NCI-H146 treated with DMSO at 0.1 percent for 48 hours (cell line): ENCODE measurements around the gene ITPR2.

Source experiments
- DNase-seq: peaks from one replicate; lab custom pipeline; 2025; ENCODE audit not compliant: unreplicated experiment; lab: John Stamatoyannopoulos, UW

The ITPR2 gene

DNA sequence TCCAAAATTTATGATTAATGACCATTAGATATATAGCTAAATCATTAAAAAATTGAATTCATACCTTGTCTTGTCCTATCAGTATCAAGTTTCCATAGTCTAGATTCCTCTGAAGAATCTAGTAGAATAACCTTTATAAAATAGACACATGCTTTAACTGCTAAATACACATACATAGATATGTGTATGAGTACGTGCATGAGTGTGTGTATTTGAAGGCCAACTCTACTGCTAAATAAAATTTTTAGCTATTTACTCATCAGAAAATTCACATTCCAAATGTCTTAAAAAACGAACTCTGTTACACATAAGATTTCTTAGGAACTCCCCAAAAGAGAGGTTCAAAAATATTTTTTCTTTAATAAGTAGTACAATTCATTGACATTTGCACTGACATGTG, 404.6 kb downstream of the ITPR2 start:
- no peak for DNase-seq

DNA sequence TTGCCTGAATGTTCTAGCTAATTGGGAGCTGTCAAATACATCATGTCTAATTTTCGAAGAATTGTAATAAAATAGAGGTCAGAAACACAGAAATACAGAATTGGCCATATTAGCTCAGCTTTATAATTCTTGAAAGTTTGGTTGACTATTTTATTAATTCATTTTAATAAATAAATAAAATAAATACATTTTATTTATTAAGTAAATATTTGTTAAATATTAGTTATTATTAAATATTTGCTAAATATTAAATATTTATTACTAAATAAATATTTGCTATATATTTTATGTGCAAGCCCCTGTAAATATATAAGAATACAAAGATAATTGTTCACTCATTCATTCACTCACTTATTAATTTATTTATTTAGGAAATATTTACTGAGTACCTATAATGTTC, 406.3 kb downstream of the ITPR2 start:
- no peak for DNase-seq

- no peak for DNase-seq
Observed at GRCh38 chr12:26425587-26426260, 407.3 kb downstream of the ITPR2 start.

- no peak for DNase-seq
Observed at GRCh38 chr12:26422839-26423398, 410.1 kb downstream of the ITPR2 start.

- DNase-seq: peak; percentile 73
Observed at GRCh38 chr12:26416550-26416949, 416.4 kb downstream of the ITPR2 start.

DNA sequence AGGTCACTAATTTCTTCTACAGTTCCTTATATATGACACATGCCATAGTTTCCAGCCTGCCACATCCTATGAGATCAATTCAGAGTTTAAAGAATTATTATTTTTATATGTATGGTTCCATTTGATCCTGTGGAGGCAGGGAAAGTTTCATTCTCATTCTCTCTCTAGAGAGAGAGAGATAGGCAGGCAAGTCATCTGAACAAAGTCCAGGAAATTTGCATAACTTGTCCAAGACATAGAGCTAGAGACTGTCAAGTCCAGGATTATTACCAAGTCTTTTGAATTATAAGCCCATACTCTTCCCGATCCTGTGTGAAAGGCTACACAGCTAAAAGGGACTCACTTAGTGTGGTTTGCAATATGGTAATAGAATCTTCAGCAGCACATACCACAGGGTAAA, 422.3 kb downstream of the ITPR2 start:
- no peak for DNase-seq

DNA sequence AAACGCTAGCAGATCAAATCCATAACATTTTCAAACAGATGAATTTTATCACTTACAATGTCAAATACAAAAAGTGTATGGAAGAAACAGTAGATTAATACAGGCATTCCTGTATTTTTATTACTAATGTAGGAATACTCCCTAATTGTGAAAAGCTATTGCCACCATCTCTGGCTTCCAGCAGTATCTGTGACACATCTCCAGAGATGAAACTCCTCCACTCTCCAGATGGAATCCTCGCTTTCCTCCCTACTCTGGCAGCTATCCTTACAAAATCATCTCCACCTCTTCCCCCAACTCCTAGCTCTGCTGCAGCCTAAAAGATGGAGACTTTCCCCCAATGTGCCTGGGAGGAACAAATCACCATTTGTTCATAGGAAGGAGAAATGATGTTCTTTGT, 426.2 kb downstream of the ITPR2 start:
- no peak for DNase-seq

DNA sequence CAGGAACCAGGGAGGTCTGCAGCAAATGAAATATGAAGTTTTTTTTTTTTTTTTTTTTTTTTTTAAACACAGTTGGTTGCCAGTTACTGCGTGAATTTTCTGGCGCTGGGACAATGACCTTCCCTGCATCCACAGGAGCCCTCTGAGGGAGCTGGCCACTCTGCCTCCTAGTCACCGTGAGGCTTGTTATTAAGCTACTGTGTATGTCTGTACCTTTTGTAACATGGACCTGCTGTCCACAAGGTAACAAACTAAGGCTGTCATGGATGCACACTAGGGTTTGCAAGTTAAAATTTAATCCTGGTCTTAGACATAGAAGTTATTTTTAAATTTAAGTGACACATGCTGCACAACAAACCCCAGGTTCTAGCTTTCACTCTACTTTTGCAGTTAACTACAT, 426.6 kb downstream of the ITPR2 start:
- DNase-seq: no peak

- no peak for DNase-seq
Observed at GRCh38 chr12:26403601-26404000, 429.4 kb downstream of the ITPR2 start.

DNA sequence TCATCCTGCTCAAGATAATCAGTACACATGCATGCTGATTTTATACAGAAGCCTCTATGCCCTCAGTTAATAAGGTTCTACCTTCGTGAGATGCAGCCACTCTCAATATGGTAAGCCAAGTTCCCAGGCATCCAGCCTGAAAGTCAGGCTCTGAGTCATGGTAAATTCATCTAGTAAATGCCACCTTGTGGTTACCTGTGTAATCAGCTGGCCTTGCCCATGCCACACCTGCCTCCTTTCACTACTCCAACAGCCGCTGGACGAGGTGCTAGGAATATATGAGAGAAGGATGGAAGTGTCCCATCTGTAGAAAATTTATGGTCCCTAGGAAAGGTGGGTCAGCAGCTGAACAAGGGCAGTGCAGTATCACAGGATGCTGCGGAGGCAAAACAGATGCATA, 430.3 kb downstream of the ITPR2 start:
- peak; percentile 10 for DNase-seq

GRCh38 chr12:26401874-26402273, 431.1 kb downstream of the ITPR2 start:
- DNase-seq: no peak

- DNase-seq: no peak
Observed at GRCh38 chr12:26400627-26401026, 432.4 kb downstream of the ITPR2 start.

GRCh38 chr12:26399381-26399780, 433.6 kb downstream of the ITPR2 start:
- no peak for DNase-seq

DNA sequence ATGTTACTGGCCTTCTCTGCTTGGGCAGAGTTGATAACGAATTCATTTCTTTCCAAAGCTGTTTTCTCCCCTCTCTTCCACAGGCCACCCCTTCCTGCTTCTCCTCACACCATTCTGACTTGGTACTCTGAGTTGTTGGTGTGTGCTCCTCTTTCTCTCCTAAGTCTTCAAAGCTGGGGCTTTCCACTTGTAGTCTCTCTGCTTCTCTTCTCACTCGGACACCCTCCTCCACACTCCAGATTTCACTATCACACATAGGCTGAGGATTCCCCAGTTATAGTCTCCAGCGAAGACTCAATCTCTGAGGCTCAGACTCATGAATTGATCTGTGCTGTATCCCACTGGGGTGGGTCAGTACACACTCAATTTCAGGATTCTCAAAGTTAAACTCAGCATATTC, 436.6 kb downstream of the ITPR2 start:
- DNase-seq: no peak

DNA sequence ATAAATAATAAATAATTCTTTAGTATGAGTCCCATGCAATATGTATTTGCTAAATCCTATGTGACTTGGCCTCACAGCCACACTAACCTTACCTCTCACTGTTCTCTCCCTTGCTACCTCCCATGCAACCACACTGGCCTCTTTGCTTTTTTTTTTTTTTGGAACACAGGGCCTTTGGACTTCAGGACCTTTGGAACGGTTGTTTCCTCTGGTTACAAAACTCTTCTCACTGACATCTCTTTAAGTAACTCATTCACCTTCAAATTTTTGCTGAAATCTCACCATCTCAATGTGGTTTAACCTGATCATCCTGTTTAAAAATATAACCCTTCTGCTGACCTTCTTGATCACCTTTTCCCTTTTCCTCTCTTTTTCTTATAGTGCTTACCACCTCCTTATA, 443.7 kb downstream of the ITPR2 start:
- DNase-seq: no peak

- DNase-seq: no peak
Observed at GRCh38 chr12:26384536-26384935, 448.5 kb downstream of the ITPR2 start.

DNA sequence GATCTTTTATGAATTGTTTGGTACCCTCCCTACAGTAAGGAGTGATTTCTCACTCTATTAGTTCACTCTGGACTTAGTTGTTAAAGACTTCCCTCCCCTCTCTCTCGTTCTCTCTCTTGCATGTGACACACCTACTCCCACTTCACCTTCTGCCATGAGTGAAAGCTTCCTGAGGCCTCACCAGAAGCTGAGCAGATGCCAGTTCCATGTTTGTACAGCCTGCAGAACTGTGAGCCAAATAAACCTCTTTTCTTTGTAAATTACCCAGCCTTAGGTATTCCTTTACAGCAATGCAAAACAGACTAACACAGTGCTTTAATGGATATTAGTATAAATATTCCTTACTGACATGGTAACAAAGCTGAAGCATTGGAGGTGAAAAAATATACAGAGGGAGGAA, 450.0 kb downstream of the ITPR2 start:
- no peak for DNase-seq

DNA sequence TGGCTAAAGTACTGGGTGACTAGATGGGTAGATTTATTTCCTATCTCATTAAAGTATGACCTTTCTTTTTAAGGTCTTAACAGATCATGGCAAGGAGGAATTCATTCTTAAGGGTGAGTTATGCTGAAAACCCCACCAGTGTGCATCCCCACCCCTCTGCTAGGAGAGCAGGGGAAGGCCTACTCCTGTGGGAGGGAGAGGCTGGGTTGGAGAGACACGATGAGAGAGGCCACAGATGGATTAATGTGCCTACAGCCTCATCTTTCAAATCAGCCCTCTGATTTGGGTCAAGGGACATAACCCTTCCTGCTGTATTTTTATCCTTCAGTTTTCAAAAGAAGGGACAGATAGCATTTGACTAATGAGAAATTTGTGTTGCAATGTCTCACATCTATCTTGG, 452.1 kb downstream of the ITPR2 start:
- no peak for DNase-seq

GRCh38 chr12:26379777-26380467, 453.1 kb downstream of the ITPR2 start:
- DNase-seq: no peak

GRCh38 chr12:26378711-26379110, 454.3 kb downstream of the ITPR2 start:
- DNase-seq: no peak

DNA sequence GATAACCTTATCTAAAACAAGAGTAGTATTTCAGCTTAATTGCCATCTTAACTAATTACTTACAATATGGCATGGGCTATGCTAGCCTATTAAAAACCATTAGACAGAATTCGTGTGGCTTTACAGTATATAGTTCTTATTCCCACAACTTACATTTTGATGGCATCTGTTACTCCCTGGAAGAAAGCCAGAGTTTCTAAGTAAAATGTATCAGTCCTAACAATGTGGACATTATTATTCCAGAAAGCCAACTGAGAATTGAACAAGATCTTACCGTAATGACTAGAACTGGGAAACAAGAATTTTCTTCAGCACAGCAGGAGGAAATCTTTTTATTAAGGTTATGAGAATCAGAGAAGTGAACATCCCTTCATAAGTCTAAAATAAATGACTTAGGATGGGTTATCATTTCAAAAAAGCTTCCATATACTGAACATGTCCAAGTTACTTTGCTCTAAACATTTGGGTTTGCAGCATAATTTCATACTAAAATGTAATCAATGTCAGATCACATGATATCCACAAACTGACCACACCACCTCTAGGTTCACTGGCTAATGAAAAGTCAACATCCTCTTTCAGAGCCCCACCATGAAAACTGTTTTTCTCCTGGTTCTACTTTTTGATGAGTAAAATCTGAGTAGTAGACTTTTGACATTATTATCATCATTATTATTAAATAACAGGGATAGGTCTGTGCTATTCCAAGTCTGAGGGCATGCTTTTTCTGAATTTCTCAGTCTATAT, 457.9 kb downstream of the ITPR2 start:
- no peak for DNase-seq
